Spleen (tissue), 11 donors: ENCODE measurements around the gene RABGAP1. TPM values are rescaled to one million over a fixed set of nuclear protein-coding genes. Genes with fewer than 3 reads are reported as not detected.

Experiments
- DNase-seq: peaks from one replicate; pipeline ENCODE4 v3.0.0-alpha.2; 2020
- H3K27ac ChIP-seq, 8 donors: fragments of 200-600 bp; sonication (generic) in 7 of 8; 1 replicate in 4 of 8; 2 replicates in 4 of 8; pipeline versions ENCODE4 v1.5.0 to v1.8.0; 2016 to 2021; ENCODE audit warnings: inconsistent platforms in 4 of 8, mild to moderate bottlenecking in 4 of 8, moderate library complexity in 1 of 8
- H3K27me3 ChIP-seq, 7 donors: fragments of 200-600 bp; sonication (generic) in 6 of 7; replicated peaks in 1 of 7; 1 replicate in 4 of 7; 2 replicates in 3 of 7; pipeline versions ENCODE4 v1.5.0 to v1.8.0; 2016 to 2021; ENCODE audit warnings: inconsistent platforms in 3 of 7, mild to moderate bottlenecking in 1 of 7
- H3K36me3 ChIP-seq, 6 donors: fragments of 200-600 bp; sonication (generic) in 5 of 6; 1 replicate in 4 of 6; 2 replicates in 2 of 6; pipeline versions ENCODE4 v1.5.0 to v1.8.0; 2016 to 2021; ENCODE audit warnings: inconsistent platforms in 2 of 6
- H3K4me1 ChIP-seq, 6 donors: fragments of 200-600 bp; sonication (generic) in 5 of 6; 1 replicate in 3 of 6; 2 replicates in 3 of 6; pipeline versions ENCODE4 v1.5.0 to v1.8.0; 2016 to 2021; ENCODE audit warnings: inconsistent platforms in 3 of 6
- H3K4me3 ChIP-seq, 8 donors: fragments of 200-600 bp; sonication (generic) in 7 of 8; 1 replicate in 4 of 8; 2 replicates in 4 of 8; pipeline versions ENCODE4 v1.5.0 to v1.8.0; 2016 to 2021; ENCODE audit warnings: inconsistent platforms in 4 of 8, mild to moderate bottlenecking in 4 of 8, moderate library complexity in 2 of 8
- H3K9me3 ChIP-seq, 8 donors: fragments of 200-600 bp; sonication (generic) in 7 of 8; 1 replicate in 4 of 8; 2 replicates in 4 of 8; pipeline versions ENCODE4 v1.5.0 to v1.8.0; 2016 to 2021; ENCODE audit warnings: inconsistent platforms in 4 of 8
- CTCF ChIP-seq, 11 experiments: fragments of 200-600 bp in 7 of 11; fragments of 450-650 bp in 4 of 11; sonication (generic) in 4 of 11; IDR thresholded peaks in 8 of 11; conservative IDR thresholded peaks in 3 of 11; 1 replicate in 7 of 11; 2 replicates in 4 of 11; pipeline versions ENCODE4 v1.4.0 to v1.8.0; 2016 to 2021; ENCODE audit warnings: antibody characterized with exemption in 11 of 11, inconsistent platforms in 4 of 11, mild to moderate bottlenecking in 1 of 11
- POLR2A ChIP-seq, 3 donors: fragments of 450-650 bp; IDR thresholded peaks; one replicate each; pipeline ENCODE4 v1.5.1; 2017; ENCODE audit warnings: antibody characterized with exemption in 3 of 3, mild to moderate bottlenecking in 1 of 3
- POLR2AphosphoS5 ChIP-seq, 3 donors: sonication (generic); formaldehyde crosslinking; IDR thresholded peaks; one replicate each; pipeline ENCODE4 v1.5.1; 2017; ENCODE audit warnings: antibody characterized with exemption in 3 of 3
- WGBS, 5 donors: extraction: QIAGEN DNeasy Blood & Tissue Kit in 3 of 5; methylation state at CpG; one replicate each; pipeline versions ENCODE4 v1.1.5 to v1.1.7; 2013 to 2018; 5-methylcytosine and 5-hydroxymethylcytosine counted together
- intact Hi-C: fragments of 100-400 bp; cut with DNase I; formaldehyde crosslinking; loops from one replicate; pipeline ENCODE4 v1.15.0; 2023; ENCODE audit warnings: low total_unique reads
- polyA plus RNA-seq, 3 donors: library from polyadenylated mRNA; stranded (reverse); fragments of 200-250 nt; gene quantifications; one replicate each; pipeline ENCODE4 v1.2.1, GENCODE V29; 2013
- total RNA-seq, 7 donors: library from RNA; depleted of rRNA in 3 of 7; stranded (reverse); fragments of >200 nt in 3 of 7; fragmentation: NEBNext Ultra II Directional in 4 of 7; extraction: Animal tissue kit (Norgen Biotek cat#: 25700) in 4 of 7; gene quantifications; one replicate each; pipeline versions ENCODE4 v1.1.0 to v1.2.1, GENCODE V29; 2016 to 2021
- donor health status: healthy with polysubstance abuse.
- donor health status: DM: no; HTN: no; CAD: no; lungs with moderate emphysema.
- donor health status: DM: no; HTN: no; CAD: no.
- donor health status: Bipolar disorder and iron deficiency.
- donor health status: healthy.
- donor health status: DM: no; HTN: no; CAD: no.
- donor health status: DM: yes; HTN: yes; CAD: no.

RABGAP1 gene
- total and polyA plus RNA-seq, 10 donors: 7.4 to 65.7 (median 48.6) TPM

- Histone ChIP-seq H3K4me1 (peaks cover 0 to 10% (median 2%) of the 10 kb centered on the region in 6 donors), H3K9me3 (peaks cover 0 to 7% (median 0%) of the 10 kb centered on the region in 8 donors), H3K36me3 (peaks cover 0 to 30% (median 0%) of the 10 kb centered on the region in 6 donors), H3K27me3 (no peaks in the 10 kb centered on the region), H3K27ac (no peak overlapping the region), H3K4me3 (no peak overlapping the region)
- intact Hi-C loops: no loop called here
- no peak for TF ChIP-seq POLR2A (IDR thresholded peaks at IDR 0.05)
- no peak for TF ChIP-seq CTCF (IDR thresholded peaks at IDR 0.05 in 8 of 11, conservative IDR thresholded peaks at IDR 0.05 in 3 of 11)
- TF ChIP-seq POLR2AphosphoS5 (IDR thresholded peaks at IDR 0.05): no peak
- 38 to 87% (median 58%) methylated on average over 1 of the region's 1 CpG for WGBS, 5 donors
- no peak for DNase-seq
Observed at GRCh38 chr9:123040801-123041200, 100.0 kb downstream of the RABGAP1 start.

GRCh38 chr9:123041489-123041888, 100.7 kb downstream of the RABGAP1 start:
- no peak for DNase-seq
- peaks cover 0 to 30% (median 0%) of the 10 kb centered on the region in 6 donors for H3K36me3 ChIP-seq
- WGBS, 5 donors: 67 to 94% (median 83%) methylated on average over 2 of the region's 2 CpGs
- H3K4me3 ChIP-seq: no peak overlapping the region
- peaks cover 0 to 10% (median 2%) of the 10 kb centered on the region in 6 donors for H3K4me1 ChIP-seq
- H3K27me3 ChIP-seq: no peaks in the 10 kb centered on the region
- no peak overlapping the region for H3K27ac ChIP-seq
- TF ChIP-seq POLR2AphosphoS5 (IDR thresholded peaks at IDR 0.05): no peak
- TF ChIP-seq CTCF (IDR thresholded peaks at IDR 0.05 in 8 of 11, conservative IDR thresholded peaks at IDR 0.05 in 3 of 11): no peak
- TF ChIP-seq POLR2A (IDR thresholded peaks at IDR 0.05): no peak
- H3K9me3 ChIP-seq: peaks cover 0 to 7% (median 0%) of the 10 kb centered on the region in 8 donors
- intact Hi-C loops: no loop called here

GRCh38 chr9:123043081-123043939, 102.5 kb downstream of the RABGAP1 start:
- intact Hi-C loops: no loop called here
- TF ChIP-seq POLR2A (IDR thresholded peaks at IDR 0.05) (no peak), POLR2AphosphoS5 (IDR thresholded peaks at IDR 0.05) (no peak), CTCF (IDR thresholded peaks at IDR 0.05 in 8 of 11, conservative IDR thresholded peaks at IDR 0.05 in 3 of 11) (no peak)
- H3K27ac ChIP-seq: no peak overlapping the region
- 80 to 87% (median 84%) methylated on average over 5 of the region's 5 CpGs for WGBS, 5 donors
- H3K36me3 ChIP-seq: peaks cover 0 to 30% (median 0%) of the 10 kb centered on the region in 6 donors
- DNase-seq: no peak
- H3K4me1 ChIP-seq: peaks cover 0 to 10% (median 4%) of the 10 kb centered on the region in 6 donors
- H3K4me3 ChIP-seq: no peak overlapping the region
- H3K9me3 ChIP-seq: peaks cover 0 to 7% (median 0%) of the 10 kb centered on the region in 8 donors
- H3K27me3 ChIP-seq: no peaks in the 10 kb centered on the region

- intact Hi-C loops: no loop called here
- no peaks in the 10 kb centered on the region for H3K27me3 ChIP-seq
- TF ChIP-seq POLR2AphosphoS5 (IDR thresholded peaks at IDR 0.05): no peak
- TF ChIP-seq CTCF (IDR thresholded peaks at IDR 0.05 in 8 of 11, conservative IDR thresholded peaks at IDR 0.05 in 3 of 11): no peak
- no peak for TF ChIP-seq POLR2A (IDR thresholded peaks at IDR 0.05)
- H3K4me1 ChIP-seq: peaks cover 0 to 15% (median 10%) of the 10 kb centered on the region in 6 donors
- peaks cover 0 to 30% (median 0%) of the 10 kb centered on the region in 6 donors for H3K36me3 ChIP-seq
- 67 to 81% (median 78%) methylated on average over 4 of the region's 4 CpGs for WGBS, 5 donors
- no peak overlapping the region for H3K4me3 ChIP-seq
- no peak for DNase-seq
- H3K9me3 ChIP-seq: peaks cover 0 to 7% (median 0%) of the 10 kb centered on the region in 8 donors
- no peak overlapping the region for H3K27ac ChIP-seq
Observed at GRCh38 chr9:123044586-123044985, 103.8 kb downstream of the RABGAP1 start.
